NCI-H2171 treated with DMSO at 0.1 percent for 48 hours (cell line): ENCODE measurements around the gene WDR43.

Experiments
- DNase-seq: peaks from one replicate; lab custom pipeline; 2025; lab: John Stamatoyannopoulos, UW

WDR43 gene

GRCh38 chr2:28909655-28910353 is 15.3 kb downstream of the WDR43 start:
- no peak for DNase-seq

GRCh38 chr2:28915939-28916338 is 21.5 kb downstream of the WDR43 start:
- no peak for DNase-seq

GRCh38 chr2:28926847-28927246 is 32.4 kb downstream of the WDR43 start:
- DNase-seq = no peak

GRCh38 chr2:28927469-28927868 is 33.0 kb downstream of the WDR43 start:
- no peak for DNase-seq

GRCh38 chr2:28927878-28928277 is 33.4 kb downstream of the WDR43 start:
- no peak for DNase-seq

- DNase-seq = no peak
Measured at GRCh38 chr2:28929581-28929980, 35.1 kb downstream of the WDR43 start.

- no peak for DNase-seq
Measured at GRCh38 chr2:28930205-28930604, 35.7 kb downstream of the WDR43 start.

- DNase-seq = no peak
Measured at GRCh38 chr2:28934769-28935168, 40.3 kb downstream of the WDR43 start.

GRCh38 chr2:28941008-28941407 is 46.5 kb downstream of the WDR43 start:
- no peak for DNase-seq

GRCh38 chr2:28944535-28945248 is 50.2 kb downstream of the WDR43 start:
- no peak for DNase-seq

- no peak for DNase-seq
Measured at GRCh38 chr2:28948160-28948559, 53.7 kb downstream of the WDR43 start.

GRCh38 chr2:28949190-28949589 is 54.7 kb downstream of the WDR43 start:
- DNase-seq = no peak

- no peak for DNase-seq
Measured at GRCh38 chr2:28949617-28950305, 55.3 kb downstream of the WDR43 start.

GRCh38 chr2:28950941-28951630 is 56.6 kb downstream of the WDR43 start:
- DNase-seq = no peak

GRCh38 chr2:28951910-28952835 is 57.7 kb downstream of the WDR43 start:
- DNase-seq = no peak

- DNase-seq = peak; percentile 77
Measured at GRCh38 chr2:28952836-28953211, 58.4 kb downstream of the WDR43 start.

- no peak for DNase-seq
Measured at GRCh38 chr2:28955467-28955866, 61.0 kb downstream of the WDR43 start.

- DNase-seq = no peak
Measured at GRCh38 chr2:28956415-28956826, 62.0 kb downstream of the WDR43 start.

- DNase-seq = peak; percentile 55
Measured at GRCh38 chr2:28956890-28957289, 62.4 kb downstream of the WDR43 start.

- peak; percentile 91 for DNase-seq
Measured at GRCh38 chr2:28958689-28959088, 64.2 kb downstream of the WDR43 start.

- no peak for DNase-seq
Measured at GRCh38 chr2:28960401-28960800, 65.9 kb downstream of the WDR43 start.
